Loucy (cell line): ENCODE data around the gene TNS4.

ENCODE experiments used
- EZH2phosphoT487 ChIP-seq: fragments of 200-600 bp; IDR thresholded peaks from 2 replicates; pipeline ENCODE4 v1.6.1; 2018; ENCODE audit warnings: antibody characterized with exemption, mild to moderate bottlenecking, moderate library complexity, borderline replicate concordance
- TF ChIP-seq, protein P1 (sequence below): fragments of 200-600 bp; sonication (generic); conservative IDR thresholded peaks from 2 replicates; pipeline ENCODE4 v1.5.1; 2014; ENCODE audit warnings: mild to moderate bottlenecking, antibody characterized with exemption, low read length

DNA sequence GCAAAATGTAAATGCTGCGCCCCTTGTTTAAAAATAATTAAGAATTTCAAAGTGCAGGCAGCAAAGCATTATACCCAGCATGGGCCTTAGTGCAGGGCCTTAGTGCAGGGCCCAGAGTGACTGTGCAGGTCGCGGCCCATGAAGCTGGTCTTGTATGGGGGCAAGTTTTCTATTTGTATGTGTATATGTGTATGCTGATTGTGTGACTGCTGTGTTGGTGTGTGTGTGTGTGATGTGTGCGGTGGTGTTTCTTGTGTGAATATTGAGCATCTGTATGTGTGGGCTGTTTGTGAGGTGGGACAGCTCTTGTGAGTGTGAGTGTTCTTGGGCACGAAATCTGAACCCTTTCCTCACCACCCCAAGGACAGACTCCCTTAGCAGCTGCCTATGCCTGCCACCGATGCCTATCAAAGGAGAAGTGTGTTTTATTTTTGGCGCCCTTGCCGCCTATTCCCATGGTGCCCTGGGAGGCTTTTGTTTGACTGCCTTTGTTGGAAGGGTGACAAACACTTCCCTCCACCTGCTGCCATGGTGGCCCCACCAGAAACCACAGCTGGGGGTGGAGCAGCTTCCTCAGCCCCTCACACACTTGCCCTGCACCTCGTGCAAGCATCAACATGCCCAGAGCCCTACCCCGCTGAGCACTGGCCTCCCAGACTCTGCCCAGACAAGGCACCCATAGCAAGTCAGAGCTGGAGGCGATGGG lies 45.8 kb upstream of the TNS4 start:
- TF ChIP-seq, protein P1, sequence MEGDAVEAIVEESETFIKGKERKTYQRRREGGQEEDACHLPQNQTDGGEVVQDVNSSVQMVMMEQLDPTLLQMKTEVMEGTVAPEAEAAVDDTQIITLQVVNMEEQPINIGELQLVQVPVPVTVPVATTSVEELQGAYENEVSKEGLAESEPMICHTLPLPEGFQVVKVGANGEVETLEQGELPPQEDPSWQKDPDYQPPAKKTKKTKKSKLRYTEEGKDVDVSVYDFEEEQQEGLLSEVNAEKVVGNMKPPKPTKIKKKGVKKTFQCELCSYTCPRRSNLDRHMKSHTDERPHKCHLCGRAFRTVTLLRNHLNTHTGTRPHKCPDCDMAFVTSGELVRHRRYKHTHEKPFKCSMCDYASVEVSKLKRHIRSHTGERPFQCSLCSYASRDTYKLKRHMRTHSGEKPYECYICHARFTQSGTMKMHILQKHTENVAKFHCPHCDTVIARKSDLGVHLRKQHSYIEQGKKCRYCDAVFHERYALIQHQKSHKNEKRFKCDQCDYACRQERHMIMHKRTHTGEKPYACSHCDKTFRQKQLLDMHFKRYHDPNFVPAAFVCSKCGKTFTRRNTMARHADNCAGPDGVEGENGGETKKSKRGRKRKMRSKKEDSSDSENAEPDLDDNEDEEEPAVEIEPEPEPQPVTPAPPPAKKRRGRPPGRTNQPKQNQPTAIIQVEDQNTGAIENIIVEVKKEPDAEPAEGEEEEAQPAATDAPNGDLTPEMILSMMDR, result no peak
- TF ChIP-seq EZH2phosphoT487, result no peak
